ENCODE measurements around the gene EPB41L5. TPM values are rescaled to one million over a fixed set of nuclear protein-coding genes. Genes with fewer than 3 reads are reported as not detected.

The EPB41L5 gene
- total RNA-seq, 4 donors from 2014 or later = 10.9 to 26.4 (median 22.8) TPM

DNA sequence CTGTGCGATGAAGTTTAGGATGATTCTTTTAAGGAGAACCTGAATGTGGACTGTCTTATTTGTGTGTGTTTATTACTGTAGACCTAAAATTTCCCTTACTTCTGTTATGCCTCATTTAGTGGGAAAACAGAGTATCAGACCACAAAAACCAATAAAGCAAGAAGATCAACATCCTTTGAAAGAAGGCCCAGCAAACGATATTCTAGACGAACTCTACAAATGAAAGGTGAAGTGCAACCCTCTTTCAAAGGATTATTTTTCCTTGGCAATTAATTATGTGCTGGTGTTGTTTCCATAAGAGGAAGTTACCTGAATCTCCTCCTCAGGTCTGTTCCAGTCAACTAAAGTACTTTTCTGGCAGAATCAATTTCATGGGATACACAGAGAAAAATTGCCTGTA is 78.6 kb downstream of the EPB41L5 start:
- TF ChIP-seq, protein P1, sequence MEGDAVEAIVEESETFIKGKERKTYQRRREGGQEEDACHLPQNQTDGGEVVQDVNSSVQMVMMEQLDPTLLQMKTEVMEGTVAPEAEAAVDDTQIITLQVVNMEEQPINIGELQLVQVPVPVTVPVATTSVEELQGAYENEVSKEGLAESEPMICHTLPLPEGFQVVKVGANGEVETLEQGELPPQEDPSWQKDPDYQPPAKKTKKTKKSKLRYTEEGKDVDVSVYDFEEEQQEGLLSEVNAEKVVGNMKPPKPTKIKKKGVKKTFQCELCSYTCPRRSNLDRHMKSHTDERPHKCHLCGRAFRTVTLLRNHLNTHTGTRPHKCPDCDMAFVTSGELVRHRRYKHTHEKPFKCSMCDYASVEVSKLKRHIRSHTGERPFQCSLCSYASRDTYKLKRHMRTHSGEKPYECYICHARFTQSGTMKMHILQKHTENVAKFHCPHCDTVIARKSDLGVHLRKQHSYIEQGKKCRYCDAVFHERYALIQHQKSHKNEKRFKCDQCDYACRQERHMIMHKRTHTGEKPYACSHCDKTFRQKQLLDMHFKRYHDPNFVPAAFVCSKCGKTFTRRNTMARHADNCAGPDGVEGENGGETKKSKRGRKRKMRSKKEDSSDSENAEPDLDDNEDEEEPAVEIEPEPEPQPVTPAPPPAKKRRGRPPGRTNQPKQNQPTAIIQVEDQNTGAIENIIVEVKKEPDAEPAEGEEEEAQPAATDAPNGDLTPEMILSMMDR (IDR thresholded peaks at IDR 0.05; ENCODE audit: low read depth) = no peak

DNA sequence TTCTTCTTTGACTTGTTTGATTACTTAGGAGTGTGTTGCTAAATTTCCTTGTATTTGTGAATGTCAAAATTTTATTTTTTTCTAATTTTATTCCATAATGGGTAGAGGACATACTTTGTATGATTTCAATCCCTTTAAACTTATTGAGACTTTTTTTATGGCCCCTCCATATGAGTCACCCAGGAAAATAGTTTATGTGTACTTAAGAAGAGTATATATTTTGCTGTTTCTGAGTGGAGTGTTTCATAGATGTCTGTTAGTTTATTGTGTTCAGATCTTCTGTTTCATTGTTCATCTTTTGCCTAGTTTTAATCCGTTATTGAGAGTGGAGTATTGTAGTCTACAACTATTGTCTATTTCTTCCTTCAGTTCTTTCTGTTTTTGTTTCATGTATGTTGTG is 81.9 kb downstream of the EPB41L5 start:
- TF ChIP-seq, protein P1 (IDR thresholded peaks at IDR 0.05; ENCODE audit: low read depth) = no peak

DNA sequence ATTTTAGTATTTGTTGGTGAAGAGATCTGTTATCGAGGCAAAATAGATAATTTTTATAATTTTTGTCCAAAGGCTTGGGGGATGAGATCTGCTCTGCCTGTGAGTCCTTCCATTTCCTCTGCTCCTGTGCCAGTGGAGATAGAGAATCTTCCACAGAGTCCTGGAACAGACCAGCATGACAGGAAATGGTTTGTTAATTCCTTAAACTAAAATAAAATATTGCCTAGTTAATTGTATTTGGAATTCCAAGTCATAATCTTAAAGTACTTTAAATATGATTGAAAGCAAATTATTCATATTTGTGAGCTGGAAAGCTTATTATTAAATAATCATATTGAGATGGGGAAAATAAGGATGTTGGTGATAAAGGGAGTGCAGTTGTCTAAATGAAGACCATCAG is 87.8 kb downstream of the EPB41L5 start:
- TF ChIP-seq, protein P1 (IDR thresholded peaks at IDR 0.05; ENCODE audit: low read depth) = no peak

DNA sequence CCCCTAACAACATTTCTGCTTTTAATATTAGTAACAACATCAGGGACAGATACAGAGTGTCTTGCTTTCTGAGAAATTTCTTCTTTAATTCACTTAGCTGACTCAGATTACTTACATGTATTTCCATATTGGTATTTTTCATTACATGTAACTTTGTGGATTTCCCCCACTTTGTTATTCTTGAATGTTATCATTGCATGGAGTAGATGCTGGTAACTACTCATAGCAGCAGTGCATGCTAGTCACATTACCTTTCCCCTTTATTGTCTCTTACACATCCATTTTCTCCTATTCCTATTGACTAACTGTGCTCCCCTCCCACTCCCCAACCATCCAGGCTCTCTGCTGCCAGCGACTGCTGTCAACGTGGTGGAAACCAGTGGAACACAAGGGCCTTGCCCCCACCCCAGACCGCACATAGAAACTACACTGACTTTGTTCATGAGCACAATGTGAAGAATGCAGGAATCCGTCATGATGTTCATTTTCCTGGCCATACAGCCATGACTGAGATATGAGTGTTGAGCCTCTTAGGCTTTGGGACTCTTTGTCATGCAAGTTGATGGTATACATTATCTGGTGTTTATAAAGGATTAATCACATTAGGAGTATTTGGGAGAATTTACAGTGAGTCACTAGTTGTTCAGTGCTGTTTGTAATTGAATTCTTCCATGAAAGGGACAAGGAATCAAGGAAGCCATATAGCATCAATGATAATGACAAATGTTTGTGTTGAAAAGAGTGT is 91.0 kb downstream of the EPB41L5 start:
- TF ChIP-seq, protein P1 (IDR thresholded peaks at IDR 0.05; ENCODE audit: low read depth) = no peak

DNA sequence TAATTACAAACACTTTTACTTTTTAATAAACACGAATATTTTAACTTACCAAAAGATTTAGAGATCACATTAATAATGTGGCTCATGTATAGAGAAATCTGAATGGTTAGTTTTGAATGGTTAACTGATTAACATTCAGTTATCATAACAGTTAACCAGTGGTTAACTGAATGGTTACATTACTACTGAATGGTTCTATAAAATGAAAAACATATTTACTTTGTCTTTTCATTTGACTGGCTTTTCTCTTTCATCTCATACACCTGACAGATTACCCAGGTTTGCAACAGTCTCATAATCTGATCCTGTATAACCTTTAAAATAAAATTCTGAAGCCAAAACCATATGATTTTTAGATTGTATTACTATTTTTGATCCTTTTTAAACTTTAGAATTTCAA is 91.9 kb downstream of the EPB41L5 start:
- TF ChIP-seq, protein P1 (IDR thresholded peaks at IDR 0.05; ENCODE audit: low read depth) = no peak

DNA sequence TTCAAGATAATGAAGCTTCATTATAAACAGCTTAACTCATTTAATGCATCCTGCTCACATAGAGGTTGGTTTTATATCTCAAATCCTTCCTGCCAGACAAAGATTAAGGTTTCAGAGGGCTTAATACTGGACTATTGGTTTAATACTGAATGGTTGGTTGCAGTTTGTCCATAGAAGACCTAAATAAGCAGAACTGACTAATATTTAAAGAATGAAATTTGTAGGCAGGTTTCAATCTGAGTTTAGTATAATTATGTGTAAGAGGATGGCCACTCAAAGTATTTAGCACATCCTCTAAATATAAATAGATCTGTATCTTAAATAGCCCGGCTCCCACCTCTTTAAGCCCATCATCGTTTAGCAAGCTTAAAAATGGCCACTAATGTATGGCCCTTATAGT is 92.5 kb downstream of the EPB41L5 start:
- TF ChIP-seq, protein P1 (IDR thresholded peaks at IDR 0.05; ENCODE audit: low read depth) = no peak

DNA sequence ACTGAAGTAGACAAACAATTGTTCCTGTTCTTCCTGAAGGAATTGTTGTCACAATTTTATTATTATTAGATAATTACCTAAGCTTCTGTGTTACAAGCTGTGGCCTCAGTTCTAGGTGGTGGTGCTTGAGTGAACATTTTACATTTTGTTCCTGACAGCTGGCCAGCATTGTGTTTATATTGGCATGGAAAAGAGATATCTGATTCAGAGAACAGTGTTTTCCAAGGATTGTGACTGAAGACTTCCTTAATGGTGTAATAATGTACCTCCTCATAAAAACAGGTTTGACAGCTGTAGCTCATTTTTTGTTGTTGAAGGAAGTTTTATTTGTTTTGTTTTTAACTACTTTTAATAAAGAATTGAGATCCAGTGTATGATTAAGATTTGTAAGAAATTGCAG is 95.2 kb downstream of the EPB41L5 start:
- TF ChIP-seq, protein P1 (IDR thresholded peaks at IDR 0.05; ENCODE audit: low read depth) = no peak
